GM13976 (cell line): ENCODE results near the gene GINS2.

Experiments used
- DNase-seq: peaks from one replicate; pipeline ENCODE4 v3.0.0; 2012; ENCODE audit warnings: low spot score
- CTCF ChIP-seq: IDR thresholded peaks from 2 replicates; pipeline ENCODE4 v1.5.1; 2012; ENCODE audit warnings: borderline replicate concordance, mild to moderate bottlenecking; ENCODE audit not compliant: insufficient read depth; ENCODE audit errors: extremely low read depth, missing control alignments, control extremely low read depth
- in situ Hi-C: fragments of 300-500 bp; cut with MboI; formaldehyde crosslinking; loops from one replicate; pipeline ENCODE4 v1.12.0; 2022; ENCODE audit warnings: low sequenced_read_pairs, mixed read lengths, inconsistent platforms; ENCODE audit not compliant: unreplicated experiment

GINS2 gene

GRCh38 chr16:85686912-85687591 lies 1.7 kb downstream of the GINS2 start:
- TF ChIP-seq CTCF = no peak
- DNase-seq = no peak
- in situ Hi-C loops = no loop called here

- no peak for DNase-seq
- in situ Hi-C loops = no loop called here
- TF ChIP-seq CTCF = no peak
These were observed 3.5 kb downstream of the GINS2 start for GRCh38 chr16:85685251-85685650.

- no peak for TF ChIP-seq CTCF
- in situ Hi-C loops = no loop called here
- DNase-seq = no peak
These were observed 5.4 kb downstream of the GINS2 start for GRCh38 chr16:85683363-85683762.

- in situ Hi-C loops = no loop called here
- no peak for DNase-seq
- no peak for TF ChIP-seq CTCF
These were observed 6.2 kb downstream of the GINS2 start for GRCh38 chr16:85682516-85682915.

GRCh38 chr16:85681255-85681654 lies 7.5 kb downstream of the GINS2 start:
- no peak for TF ChIP-seq CTCF
- DNase-seq = no peak
- in situ Hi-C loops = no loop called here

- DNase-seq = no peak
- no peak for TF ChIP-seq CTCF
- in situ Hi-C loops = no loop called here
These were observed 8.3 kb downstream of the GINS2 start for GRCh38 chr16:85680352-85680944.
